Astrocyte (in vitro differentiated cells and primary cell): ENCODE results near the gene CCDC12. TPM values are rescaled to one million over a fixed set of nuclear protein-coding genes. Genes with fewer than 3 reads are reported as not detected.

ENCODE experiments used
- DNase-seq: peaks from one replicate; pipeline ENCODE4 v3.0.0-alpha.2; 2010; ENCODE audit warnings: low read depth
- FAIRE-seq: peaks from 2 replicates; lab custom pipeline; 2011; peaks lifted over from hg19 to GRCh38; lab: Jason Lieb, UNC
- H2AFZ ChIP-seq: 2 replicates; pipeline ENCODE4 v1.6.0; 2012; ENCODE audit warnings: low read depth, low read length, inconsistent platforms
- H3K27ac ChIP-seq: 2 replicates; pipeline ENCODE4 v1.5.1; 2011; ENCODE audit warnings: low read depth, low read length, inconsistent platforms
- H3K27me3 ChIP-seq: 2 replicates; pipeline ENCODE4 v1.6.0; 2011; ENCODE audit warnings: low read length, inconsistent platforms; ENCODE audit not compliant: insufficient read depth
- H3K36me3 ChIP-seq: 2 replicates; pipeline ENCODE4 v1.5.1; 2011; ENCODE audit warnings: low read length, inconsistent platforms; ENCODE audit not compliant: insufficient read depth
- H3K4me1 ChIP-seq: 2 replicates; pipeline ENCODE4 v1.5.1; 2011; ENCODE audit warnings: low read length, inconsistent platforms; ENCODE audit not compliant: insufficient read depth
- H3K4me2 ChIP-seq: 2 replicates; pipeline ENCODE4 v1.6.0; 2012; ENCODE audit warnings: low read length, inconsistent platforms
- H3K4me3 ChIP-seq: 2 replicates; pipeline ENCODE4 v1.5.1; 2011; ENCODE audit warnings: low read depth, mild to moderate bottlenecking, low read length, inconsistent platforms; ENCODE audit not compliant: insufficient read depth
- H3K79me2 ChIP-seq: 2 replicates; pipeline ENCODE4 v1.6.0; 2012; ENCODE audit warnings: mild to moderate bottlenecking, low read length, inconsistent platforms; ENCODE audit not compliant: insufficient read depth
- H3K9ac ChIP-seq: 2 replicates; pipeline ENCODE4 v1.6.0; 2012; ENCODE audit warnings: mild to moderate bottlenecking, low read length, inconsistent platforms
- H3K9me3 ChIP-seq: 2 replicates; pipeline ENCODE4 v1.5.1; 2012; ENCODE audit warnings: low read depth, mild to moderate bottlenecking, low read length, inconsistent platforms; ENCODE audit not compliant: insufficient read depth
- H4K20me1 ChIP-seq: 2 replicates; pipeline ENCODE4 v1.6.0; 2012; ENCODE audit warnings: low read length, inconsistent platforms; ENCODE audit not compliant: insufficient read depth
- H3K27ac Mint-ChIP-seq: one replicate; pipeline ENCODE4 v1.8.0; 2021; ENCODE audit warnings: mild to moderate bottlenecking, mixed read lengths; ENCODE audit not compliant: unreplicated experiment
- H3K27me3 Mint-ChIP-seq: one replicate; pipeline ENCODE4 v1.8.0; 2021; ENCODE audit warnings: low read depth, mixed read lengths; ENCODE audit not compliant: unreplicated experiment
- H3K36me3 Mint-ChIP-seq: one replicate; pipeline ENCODE4 v1.8.0; 2021; ENCODE audit warnings: low read depth, mixed read lengths; ENCODE audit not compliant: unreplicated experiment
- H3K4me1 Mint-ChIP-seq: one replicate; pipeline ENCODE4 v1.8.0; 2021; ENCODE audit warnings: low read depth, mixed read lengths; ENCODE audit not compliant: unreplicated experiment
- H3K4me3 Mint-ChIP-seq: one replicate; pipeline ENCODE4 v1.8.0; 2021; ENCODE audit warnings: mild to moderate bottlenecking, moderate library complexity, mixed read lengths; ENCODE audit not compliant: unreplicated experiment
- H3K9me3 Mint-ChIP-seq: one replicate; pipeline ENCODE4 v1.8.0; 2021; ENCODE audit warnings: mild to moderate bottlenecking, mixed read lengths; ENCODE audit not compliant: unreplicated experiment
- EZH2 ChIP-seq: IDR thresholded peaks from 2 replicates; pipeline ENCODE4 v1.6.1; 2012; ENCODE audit warnings: mild to moderate bottlenecking, low read length, inconsistent platforms; ENCODE audit not compliant: insufficient read depth
- total RNA-seq: library from RNA; stranded (reverse); gene quantifications from 2 replicates; pipeline ENCODE4 v1.2.1, GENCODE V29; 2021
- TF ChIP-seq, protein P1 (sequence below): IDR thresholded peaks from 2 replicates; pipeline ENCODE4 v1.5.1; 2011; ENCODE audit warnings: low read depth, mild to moderate bottlenecking, inconsistent platforms, low read length, moderate library complexity; ENCODE audit not compliant: insufficient read depth

Gene CCDC12
- total RNA-seq, 1 donor from 2014 or later = 29.0 TPM

DNA sequence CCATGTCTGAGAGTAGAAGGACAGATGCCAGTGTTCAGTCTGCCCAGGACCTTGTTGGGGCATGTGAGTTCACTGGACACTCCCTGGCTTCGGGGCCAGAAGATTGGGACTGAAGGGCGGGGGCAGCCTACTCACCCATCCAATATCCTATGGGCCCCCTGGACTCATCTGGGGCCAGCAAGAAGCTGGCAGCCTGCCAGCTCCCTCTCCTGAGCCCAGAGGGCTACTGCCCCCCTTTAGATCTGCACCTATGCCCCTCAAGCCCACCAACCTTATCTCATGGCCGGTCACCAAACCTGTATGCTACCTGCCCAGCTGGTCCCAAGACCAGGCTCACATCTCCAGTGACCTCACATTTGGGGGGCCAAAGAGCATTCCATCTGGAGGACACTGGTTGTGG lies 90.9 kb downstream of the CCDC12 start:
- Mint-ChIP-seq H3K27me3 (peaks cover 53% of the 10 kb centered on the region), H3K27ac (no peak overlapping the region), H3K4me1 (peaks cover 2% of the 10 kb centered on the region), H3K9me3 (no peaks in the 10 kb centered on the region), H3K4me3 (no peak overlapping the region), H3K36me3 (peaks cover 3% of the 10 kb centered on the region)
- DNase-seq = no peak
- H3K9me3 ChIP-seq = no peaks in the 10 kb centered on the region
- H3K9ac ChIP-seq = no peak overlapping the region
- no peak overlapping the region for H3K4me3 ChIP-seq
- peaks cover 14% of the 10 kb centered on the region for H4K20me1 ChIP-seq
- peaks cover 44% of the 10 kb centered on the region for H3K27me3 ChIP-seq
- no peak for FAIRE-seq
- no peak overlapping the region for H2AFZ ChIP-seq
- no peaks in the 10 kb centered on the region for H3K79me2 ChIP-seq
- peaks cover 6% of the 10 kb centered on the region for H3K4me1 ChIP-seq
- H3K27ac ChIP-seq = no peak overlapping the region
- TF ChIP-seq, protein P1, sequence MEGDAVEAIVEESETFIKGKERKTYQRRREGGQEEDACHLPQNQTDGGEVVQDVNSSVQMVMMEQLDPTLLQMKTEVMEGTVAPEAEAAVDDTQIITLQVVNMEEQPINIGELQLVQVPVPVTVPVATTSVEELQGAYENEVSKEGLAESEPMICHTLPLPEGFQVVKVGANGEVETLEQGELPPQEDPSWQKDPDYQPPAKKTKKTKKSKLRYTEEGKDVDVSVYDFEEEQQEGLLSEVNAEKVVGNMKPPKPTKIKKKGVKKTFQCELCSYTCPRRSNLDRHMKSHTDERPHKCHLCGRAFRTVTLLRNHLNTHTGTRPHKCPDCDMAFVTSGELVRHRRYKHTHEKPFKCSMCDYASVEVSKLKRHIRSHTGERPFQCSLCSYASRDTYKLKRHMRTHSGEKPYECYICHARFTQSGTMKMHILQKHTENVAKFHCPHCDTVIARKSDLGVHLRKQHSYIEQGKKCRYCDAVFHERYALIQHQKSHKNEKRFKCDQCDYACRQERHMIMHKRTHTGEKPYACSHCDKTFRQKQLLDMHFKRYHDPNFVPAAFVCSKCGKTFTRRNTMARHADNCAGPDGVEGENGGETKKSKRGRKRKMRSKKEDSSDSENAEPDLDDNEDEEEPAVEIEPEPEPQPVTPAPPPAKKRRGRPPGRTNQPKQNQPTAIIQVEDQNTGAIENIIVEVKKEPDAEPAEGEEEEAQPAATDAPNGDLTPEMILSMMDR = no peak
- no peak for TF ChIP-seq EZH2
- no peaks in the 10 kb centered on the region for H3K36me3 ChIP-seq
- H3K4me2 ChIP-seq = no peak overlapping the region

- peaks cover 43% of the 10 kb centered on the region for H3K27me3 ChIP-seq
Measured at GRCh38 chr3:46884929-46885328, 91.6 kb downstream of the CCDC12 start.

DNA sequence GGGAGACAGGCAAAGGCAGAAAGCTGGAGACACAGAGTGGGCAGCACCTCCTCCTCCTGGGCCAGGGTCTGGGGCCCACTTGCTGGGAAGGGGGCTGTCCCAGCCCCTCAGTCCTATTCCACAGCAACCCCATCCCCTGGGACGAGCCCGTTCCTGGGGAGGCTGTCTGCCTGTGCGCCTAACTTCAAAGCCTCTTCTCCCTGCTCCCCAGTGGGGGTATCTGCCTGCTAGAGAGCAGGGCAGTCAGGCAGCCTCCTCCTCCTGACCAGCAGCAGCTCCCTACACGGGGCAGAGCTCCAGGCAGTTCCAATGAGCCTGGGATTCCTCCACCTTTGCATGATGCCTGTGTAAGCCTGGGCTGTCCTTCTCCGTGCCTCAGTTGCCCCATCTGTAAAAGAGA lies 92.1 kb downstream of the CCDC12 start:
- H3K36me3 ChIP-seq = no peaks in the 10 kb centered on the region
- Mint-ChIP-seq H3K36me3 (peaks cover 3% of the 10 kb centered on the region), H3K27ac (no peak overlapping the region), H3K27me3 (peaks cover 54% of the 10 kb centered on the region), H3K4me1 (peaks cover 2% of the 10 kb centered on the region), H3K9me3 (no peaks in the 10 kb centered on the region), H3K4me3 (no peak overlapping the region)
- no peaks in the 10 kb centered on the region for H3K9me3 ChIP-seq
- peaks cover 42% of the 10 kb centered on the region for H3K27me3 ChIP-seq
- H4K20me1 ChIP-seq = peaks cover 14% of the 10 kb centered on the region
- H3K9ac ChIP-seq = no peak overlapping the region
- DNase-seq (no peak), FAIRE-seq (no peak)
- no peak overlapping the region for H3K27ac ChIP-seq
- H2AFZ ChIP-seq = no peak overlapping the region
- H3K4me2 ChIP-seq = no peak overlapping the region
- TF ChIP-seq EZH2 = no peak
- TF ChIP-seq, protein P1 = no peak
- H3K4me1 ChIP-seq = peaks cover 6% of the 10 kb centered on the region
- H3K4me3 ChIP-seq = no peak overlapping the region
- no peaks in the 10 kb centered on the region for H3K79me2 ChIP-seq

More at GRCh38 chr3:46884929-46885328, 91.6 kb downstream of the CCDC12 start:
- DNase-seq (no peak), FAIRE-seq (no peak)
- Histone ChIP-seq H3K79me2 (no peaks in the 10 kb centered on the region), H3K9ac (no peak overlapping the region), H3K9me3 (no peaks in the 10 kb centered on the region), H3K27ac (no peak overlapping the region), H3K4me3 (no peak overlapping the region), H4K20me1 (peaks cover 14% of the 10 kb centered on the region), H3K36me3 (no peaks in the 10 kb centered on the region), H2AFZ (no peak overlapping the region), H3K4me1 (peaks cover 6% of the 10 kb centered on the region), H3K4me2 (no peak overlapping the region)
- no peaks in the 10 kb centered on the region for H3K9me3 Mint-ChIP-seq
- H3K4me3 Mint-ChIP-seq = no peak overlapping the region
- peaks cover 59% of the 10 kb centered on the region for H3K27me3 Mint-ChIP-seq
- TF ChIP-seq, protein P1 = no peak
- no peak for TF ChIP-seq EZH2
- H3K36me3 Mint-ChIP-seq = peaks cover 3% of the 10 kb centered on the region
- H3K27ac Mint-ChIP-seq = no peak overlapping the region
- peaks cover 2% of the 10 kb centered on the region for H3K4me1 Mint-ChIP-seq
